GM21576 (cell line): Measurements from ENCODE around the gene FAHD1.
"Not testable (repeated sequence)": the region's sequence is repeated elsewhere in the genome, so short reads cannot be mapped to it uniquely, and the experiment has no call there.

Experiments
- ATAC-seq: cut with Tn5 transposase; IDR thresholded peaks from one replicate; pipeline ENCODE4 v1.9.1; 2021; ENCODE audit warnings: mild to moderate bottlenecking, moderate library complexity; ENCODE audit not compliant: unreplicated experiment

FAHD1 gene

DNA sequence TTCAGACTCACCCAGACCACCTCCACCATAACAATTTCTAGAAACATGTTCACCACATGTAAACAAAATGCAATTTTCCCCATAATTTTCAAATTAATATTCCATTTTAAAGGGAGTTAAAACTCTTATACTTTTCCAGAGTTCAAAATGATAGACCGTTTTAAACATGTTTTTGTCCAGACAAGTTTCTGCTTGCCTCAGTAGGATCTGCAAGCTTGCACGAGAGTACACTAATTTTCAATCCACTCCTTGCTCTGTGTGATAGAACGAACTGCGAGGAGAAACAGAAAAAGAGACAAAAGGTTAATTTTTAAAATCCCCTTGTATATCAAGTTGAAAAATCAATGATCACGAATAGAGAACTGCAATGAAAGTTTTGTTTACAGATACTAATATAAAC, 7.1 kb downstream of the FAHD1 start:
- ATAC-seq: no peak

DNA sequence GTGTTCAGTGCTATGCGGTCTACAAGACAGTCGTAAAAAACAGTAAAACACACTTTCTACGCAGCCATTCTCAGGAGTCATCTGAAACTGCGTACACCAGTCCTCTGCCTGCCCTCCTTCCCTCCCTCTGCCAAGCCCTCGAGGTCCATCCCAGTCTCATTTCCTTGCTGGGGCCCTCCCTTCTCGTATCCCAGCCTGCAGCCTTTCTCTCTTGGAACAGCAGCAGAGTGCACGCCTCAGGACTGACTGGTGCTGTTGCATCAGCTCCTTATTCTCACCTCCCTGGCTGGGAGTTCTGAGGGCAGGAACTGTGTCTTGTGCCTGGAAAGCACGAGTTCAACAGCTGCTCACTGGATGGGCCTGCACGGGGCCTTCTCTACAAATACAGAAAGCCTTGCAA, 12.5 kb downstream of the FAHD1 start:
- no peak for ATAC-seq

GRCh38 chr16:1845985-1846384, 19.0 kb downstream of the FAHD1 start:
- ATAC-seq: no peak

- ATAC-seq: no peak
These were observed 19.4 kb downstream of the FAHD1 start for GRCh38 chr16:1846416-1846815.

DNA sequence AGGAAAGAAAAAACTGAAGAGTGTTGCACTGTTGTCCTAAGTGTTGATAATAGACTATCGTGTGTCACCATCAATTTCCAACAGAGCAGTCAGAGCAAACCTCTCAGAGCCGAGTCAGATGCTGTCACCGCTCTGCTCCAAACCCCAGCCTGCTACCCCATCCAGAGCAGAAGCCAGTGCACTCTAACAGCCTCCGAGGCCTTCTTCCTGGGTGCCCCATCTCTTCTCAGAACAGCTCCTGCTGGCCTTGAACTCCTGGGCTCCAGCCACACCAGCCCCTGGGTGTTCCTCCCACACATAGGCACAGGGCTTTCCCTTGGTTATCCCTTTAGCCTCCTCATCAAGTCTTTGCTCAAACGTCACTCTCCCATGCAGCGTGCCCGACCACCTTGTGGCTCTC, 24.0 kb downstream of the FAHD1 start:
- ATAC-seq: no peak

GRCh38 chr16:1851793-1852192, 24.8 kb downstream of the FAHD1 start:
- ATAC-seq: no peak

DNA sequence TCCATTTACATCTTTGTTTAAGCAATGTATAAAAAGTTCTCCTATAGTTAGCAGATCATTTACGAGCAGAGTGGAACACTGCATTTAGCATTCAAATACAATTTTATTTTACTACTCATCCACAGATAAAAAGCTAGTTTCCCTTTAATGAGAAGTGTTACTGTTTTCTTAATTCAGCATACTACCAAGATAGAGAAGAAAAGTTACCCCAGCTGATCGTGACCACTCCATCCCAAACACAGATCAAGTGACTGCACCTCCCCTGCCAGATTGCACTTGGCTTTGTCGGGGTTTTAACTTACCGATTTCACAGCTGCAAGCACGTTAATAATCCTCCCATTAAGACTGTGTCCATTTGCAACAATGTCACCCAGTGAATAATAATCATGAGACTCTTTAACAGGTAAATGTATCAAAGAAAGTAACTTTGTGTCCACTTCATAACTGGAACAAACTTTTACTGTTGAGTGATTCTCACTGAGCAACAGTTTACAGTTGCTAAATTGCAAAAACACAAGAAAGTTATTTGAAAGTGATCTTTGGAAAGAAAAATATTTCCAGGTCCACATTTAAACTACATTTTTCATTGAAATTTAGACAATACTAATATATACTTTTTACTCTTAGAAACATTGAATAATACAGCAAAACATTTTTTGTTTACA, 30.6 kb downstream of the FAHD1 start:
- no peak for ATAC-seq

DNA sequence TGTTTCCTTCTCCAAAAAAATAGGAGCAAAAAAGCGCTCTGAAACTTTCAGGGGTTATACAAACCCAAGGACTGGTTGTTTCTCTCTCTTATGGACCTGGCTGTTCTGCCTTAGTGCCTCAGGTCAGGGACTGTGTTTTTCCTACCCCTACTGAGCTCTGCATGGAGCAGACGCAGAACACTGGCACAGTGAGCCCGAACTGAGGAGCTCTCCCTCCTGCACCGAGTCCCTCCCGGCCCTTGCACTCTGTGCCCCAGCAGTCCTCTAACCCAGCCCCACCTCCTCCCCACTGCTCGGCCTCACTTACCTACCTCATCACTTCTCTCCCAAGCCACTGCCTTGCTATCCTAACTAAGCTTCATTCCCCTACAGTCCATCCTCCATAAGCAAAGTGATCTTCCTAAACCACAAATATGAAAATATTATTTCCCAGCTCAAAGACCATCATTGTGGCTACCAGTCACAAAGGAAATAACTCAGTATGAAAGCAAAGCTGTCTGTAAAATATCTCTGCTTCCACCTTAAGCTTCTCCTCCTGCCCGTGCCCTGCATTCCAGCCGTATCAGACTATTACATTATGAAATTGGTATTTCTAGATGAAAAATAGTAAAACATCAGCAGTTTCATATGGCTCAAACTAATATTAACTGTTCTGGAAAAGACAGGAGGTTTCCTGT, 31.3 kb downstream of the FAHD1 start:
- ATAC-seq: no peak

DNA sequence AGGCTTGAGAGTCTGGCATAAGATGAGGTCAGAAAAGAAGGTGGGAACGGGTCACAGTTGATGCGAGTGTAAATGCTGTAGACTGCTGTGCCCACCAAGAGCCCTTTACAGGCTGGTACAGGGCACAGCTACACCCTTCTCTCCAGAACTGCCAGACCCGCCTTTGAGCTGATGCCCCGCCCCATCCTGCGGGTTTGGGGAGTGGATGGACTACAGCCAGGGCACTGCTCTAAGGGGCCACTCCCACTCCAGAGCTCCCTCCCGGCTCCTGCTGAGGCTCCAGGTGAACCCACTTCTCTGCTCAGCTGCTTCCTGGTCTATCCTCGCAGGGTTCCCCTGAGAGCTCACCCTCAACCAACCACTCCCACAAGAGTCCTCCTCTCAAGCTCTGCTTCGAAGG, 32.6 kb downstream of the FAHD1 start:
- ATAC-seq: no peak

- ATAC-seq: no peak
These were observed 34.7 kb downstream of the FAHD1 start for GRCh38 chr16:1861730-1862129.

- ATAC-seq: no peak
These were observed 35.4 kb downstream of the FAHD1 start for GRCh38 chr16:1862394-1862793.

GRCh38 chr16:1863681-1864460, 36.9 kb downstream of the FAHD1 start:
- ATAC-seq: no peak

DNA sequence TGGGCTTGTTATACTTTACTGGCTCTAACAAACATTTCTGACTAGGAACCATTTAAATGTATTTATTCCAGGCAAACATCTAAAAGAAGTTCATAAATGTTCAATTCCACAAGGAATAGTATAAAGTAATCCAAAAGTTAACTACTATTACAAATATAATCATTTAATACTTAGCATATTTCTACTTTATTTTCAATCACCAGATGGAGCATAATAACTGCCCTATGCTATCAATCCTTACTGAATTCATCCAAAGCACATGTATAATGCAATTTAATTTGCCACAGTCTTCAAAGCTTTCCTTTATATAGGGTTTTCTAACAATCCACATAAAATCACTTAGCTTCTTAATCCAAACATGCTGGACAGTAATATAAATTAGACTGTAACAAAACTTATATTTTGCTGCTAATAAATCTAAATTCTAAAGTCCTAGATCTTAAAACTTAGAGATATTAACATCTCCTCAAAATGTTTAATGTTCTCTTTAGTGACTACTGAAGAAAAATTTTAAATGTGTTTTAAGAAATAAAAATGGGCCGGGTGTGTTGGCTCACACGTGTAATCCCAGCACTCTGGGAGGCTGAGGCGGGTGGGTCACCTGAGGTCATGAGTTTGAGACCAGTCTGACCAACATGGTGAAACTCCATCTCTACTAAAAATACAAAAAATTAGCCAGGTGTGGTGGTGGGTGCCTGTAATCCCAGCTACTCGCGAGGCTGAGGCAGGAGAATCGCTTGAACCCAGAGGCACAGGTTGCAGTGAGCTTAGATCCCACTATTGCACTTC, 39.1 kb downstream of the FAHD1 start:
- ATAC-seq: no peak

- no peak for ATAC-seq
These were observed 43.5 kb downstream of the FAHD1 start for GRCh38 chr16:1870365-1871082.

DNA sequence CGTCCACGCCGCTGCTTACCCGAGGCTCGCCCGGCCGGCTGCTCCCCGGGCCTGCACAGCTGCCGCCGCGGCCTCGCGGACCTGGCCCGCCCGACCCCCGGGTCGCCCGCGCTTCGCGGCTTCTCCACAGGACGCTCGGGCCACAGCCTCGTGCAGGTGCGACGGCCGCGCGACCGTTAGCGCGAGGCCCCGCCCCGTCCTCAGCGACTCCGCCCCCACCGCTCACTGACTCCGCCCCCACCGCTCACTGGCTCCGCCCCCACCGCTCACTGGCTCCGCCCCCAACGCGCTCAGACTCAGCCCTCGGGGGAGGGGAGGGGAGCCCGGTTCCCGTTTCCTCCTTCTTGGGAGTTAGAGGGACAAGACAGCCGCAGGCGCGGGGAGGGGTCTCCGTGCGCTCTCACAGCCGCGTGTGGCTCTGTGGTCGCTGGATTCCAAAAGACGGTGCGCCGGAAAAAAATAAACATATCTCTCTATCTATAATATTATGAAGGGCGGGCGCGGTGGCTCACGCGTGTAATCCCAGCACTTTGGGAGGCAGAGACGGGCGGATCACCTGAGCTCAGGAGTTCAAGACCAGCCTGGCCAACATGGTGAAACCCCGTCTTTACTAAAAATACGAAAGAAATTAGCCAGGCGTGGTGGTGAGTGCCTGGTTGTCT, 45.1 kb downstream of the FAHD1 start, which contains the start of gene MEIOB:
Gene MEIOB (minus strand): TSS at position 191 of the 662 bp plus-strand sequence. CDS start 3,989 bp downstream, outside the sequence.
- no peak for ATAC-seq

- no peak for ATAC-seq
These were observed 47.8 kb downstream of the FAHD1 start for GRCh38 chr16:1874854-1875253.

GRCh38 chr16:1876066-1876465, 49.1 kb downstream of the FAHD1 start:
- ATAC-seq: not testable (repeated sequence)

GRCh38 chr16:1876468-1876867, 49.5 kb downstream of the FAHD1 start:
- no peak for ATAC-seq

GRCh38 chr16:1877089-1877488, 50.1 kb downstream of the FAHD1 start:
- ATAC-seq: no peak

GRCh38 chr16:1877804-1878203, 50.8 kb downstream of the FAHD1 start:
- no peak for ATAC-seq
